ENCODE results near the gene LKAAEAR1.

The LKAAEAR1 gene

GRCh38 chr20:64079273-64080012, 4.8 kb downstream of the LKAAEAR1 start, which contains the start of gene RGS19:
Gene RGS19 (minus strand): TSS chr20:64079518. CDS start chr20:64076886, 2,632 bp downstream.
- DNase-seq (ENCODE audit: low read depth): peak; percentile 46

GRCh38 chr20:64078934-64079272, 5.3 kb downstream of the LKAAEAR1 start:
- no peak for DNase-seq (ENCODE audit: low read depth)

GRCh38 chr20:64077876-64078551, 6.2 kb downstream of the LKAAEAR1 start:
- no peak for DNase-seq (ENCODE audit: low read depth)

- DNase-seq (ENCODE audit: low read depth): no peak
These were observed 6.7 kb downstream of the LKAAEAR1 start for GRCh38 chr20:64077541-64077875.

GRCh38 chr20:64077094-64077493, 7.1 kb downstream of the LKAAEAR1 start:
- DNase-seq (ENCODE audit: low read depth): no peak

GRCh38 chr20:64076061-64076997, 7.9 kb downstream of the LKAAEAR1 start:
- no peak for DNase-seq (ENCODE audit: low read depth)

- DNase-seq (ENCODE audit: low read depth): no peak
These were observed 8.6 kb downstream of the LKAAEAR1 start for GRCh38 chr20:64075556-64075955.

- DNase-seq (ENCODE audit: low read depth): no peak
These were observed 9.2 kb downstream of the LKAAEAR1 start for GRCh38 chr20:64074963-64075362.

GRCh38 chr20:64074184-64074789, 9.9 kb downstream of the LKAAEAR1 start:
- DNase-seq (ENCODE audit: low read depth): no peak

GRCh38 chr20:64073476-64074183, 10.6 kb downstream of the LKAAEAR1 start:
- DNase-seq (ENCODE audit: low read depth): no peak

- no peak for DNase-seq (ENCODE audit: low read depth)
These were observed 11.6 kb downstream of the LKAAEAR1 start for GRCh38 chr20:64072498-64073063.

- no peak for DNase-seq (ENCODE audit: low read depth)
These were observed 12.6 kb downstream of the LKAAEAR1 start for GRCh38 chr20:64071341-64072332.

- no peak for DNase-seq (ENCODE audit: low read depth)
These were observed 13.8 kb downstream of the LKAAEAR1 start for GRCh38 chr20:64070244-64070993.

GRCh38 chr20:64069614-64070243, 14.5 kb downstream of the LKAAEAR1 start:
- DNase-seq (ENCODE audit: low read depth): no peak

- DNase-seq (ENCODE audit: low read depth): no peak
These were observed 15.0 kb downstream of the LKAAEAR1 start for GRCh38 chr20:64069209-64069613.

- no peak for DNase-seq (ENCODE audit: low read depth)
These were observed 15.6 kb downstream of the LKAAEAR1 start for GRCh38 chr20:64068386-64069208.

GRCh38 chr20:64067733-64068307, 16.4 kb downstream of the LKAAEAR1 start:
- no peak for DNase-seq (ENCODE audit: low read depth)
